Measurements from ENCODE around the gene SYVN1.
A peak's percentile ranks its signal among the peaks of the same experiment; 100 is the strongest.
"Not testable (repeated sequence)": the region's sequence is repeated elsewhere in the genome, so short reads cannot be mapped to it uniquely, and the experiment has no call there.

SYVN1 gene

GRCh38 chr11:65127473-65128181 lies 6.7 kb downstream of the SYVN1 start:
- DNase-seq (ENCODE audit: low read depth in 2 of 2, low spot score in 1 of 2) = no peak

GRCh38 chr11:65126624-65127274 lies 7.6 kb downstream of the SYVN1 start:
- no peak for DNase-seq (ENCODE audit: low read depth in 2 of 2, low spot score in 1 of 2)

GRCh38 chr11:65125197-65126056 lies 8.9 kb downstream of the SYVN1 start:
- DNase-seq (ENCODE audit: low read depth in 2 of 2, low spot score in 1 of 2) = no peak

GRCh38 chr11:65124480-65125196 lies 9.7 kb downstream of the SYVN1 start:
- no peak for DNase-seq (ENCODE audit: low read depth in 2 of 2, low spot score in 1 of 2)

DNA sequence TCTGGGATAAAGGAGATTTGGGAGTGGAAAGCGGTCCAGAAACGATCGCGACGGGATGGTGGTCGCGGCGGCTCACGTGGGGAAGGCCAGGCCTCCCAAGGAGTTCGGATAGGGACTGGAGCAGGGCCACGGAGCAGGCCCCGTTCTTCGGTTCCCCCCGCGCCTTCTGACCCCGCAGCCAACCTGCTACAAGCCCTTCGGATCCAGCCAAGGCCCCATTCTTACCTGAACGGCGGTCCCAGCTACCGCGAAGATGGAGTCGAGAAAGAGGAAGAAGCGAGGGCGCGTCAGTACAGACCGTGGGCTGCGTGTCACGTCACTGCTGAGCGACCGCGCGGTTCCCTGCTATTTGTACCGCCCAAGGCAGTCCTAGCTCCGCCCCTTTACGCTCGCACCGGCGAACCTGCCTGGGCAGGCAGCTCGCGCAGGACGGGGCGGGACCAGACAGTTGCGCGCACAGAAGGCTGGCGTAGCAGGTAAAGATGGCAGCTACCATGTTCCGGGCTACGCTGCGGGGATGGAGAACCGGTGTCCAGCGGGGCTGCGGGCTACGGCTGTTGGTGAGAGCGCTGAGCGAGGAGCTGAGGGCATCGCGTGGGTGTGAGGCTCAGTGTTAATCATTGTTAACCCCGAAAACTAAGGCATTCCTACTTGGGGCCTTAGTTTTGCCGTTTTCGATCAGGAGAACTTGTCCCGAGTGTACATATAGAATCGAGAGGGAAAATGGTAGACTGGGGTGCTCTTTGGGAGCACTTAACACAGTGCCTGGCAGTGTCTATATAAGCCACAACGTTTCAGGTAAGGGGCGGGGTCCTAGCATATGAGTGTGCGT lies 12.2 kb downstream of the SYVN1 start, which contains the start of the genes FAU and MRPL49:
Gene FAU (minus strand): TSS at position 270 of the 832 bp plus-strand sequence. CDS start 321 bp downstream, outside the sequence.
Gene MRPL49 (plus strand): TSS at position 457 of the 832 bp plus-strand sequence. CDS start 26 bp downstream, at position 483.
- DNase-seq (ENCODE audit: low read depth in 2 of 2, low spot score in 1 of 2) = peak; percentile 96 to 98

DNA sequence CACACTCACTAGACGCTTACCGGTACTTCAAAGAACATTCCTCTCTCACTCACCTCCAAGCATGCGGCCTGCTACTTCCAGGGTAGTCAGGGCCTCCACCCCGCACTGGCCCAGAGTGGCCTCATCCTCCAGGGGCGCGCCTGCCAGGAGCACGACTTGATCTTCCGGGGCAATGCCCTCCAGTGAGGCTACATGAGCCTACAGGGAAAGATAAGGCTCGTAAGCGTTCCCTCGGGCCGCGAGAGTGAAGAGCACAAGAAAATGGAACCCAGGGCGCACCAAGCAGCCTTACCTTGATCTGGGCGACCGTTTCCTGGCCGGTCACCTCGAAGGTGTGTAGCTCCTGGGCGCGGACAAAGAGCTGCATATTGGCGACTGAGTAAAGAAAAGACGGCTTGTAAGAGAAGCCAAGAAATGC lies 12.9 kb downstream of the SYVN1 start:
- DNase-seq (ENCODE audit: low read depth in 2 of 2, low spot score in 1 of 2) = no peak

DNA sequence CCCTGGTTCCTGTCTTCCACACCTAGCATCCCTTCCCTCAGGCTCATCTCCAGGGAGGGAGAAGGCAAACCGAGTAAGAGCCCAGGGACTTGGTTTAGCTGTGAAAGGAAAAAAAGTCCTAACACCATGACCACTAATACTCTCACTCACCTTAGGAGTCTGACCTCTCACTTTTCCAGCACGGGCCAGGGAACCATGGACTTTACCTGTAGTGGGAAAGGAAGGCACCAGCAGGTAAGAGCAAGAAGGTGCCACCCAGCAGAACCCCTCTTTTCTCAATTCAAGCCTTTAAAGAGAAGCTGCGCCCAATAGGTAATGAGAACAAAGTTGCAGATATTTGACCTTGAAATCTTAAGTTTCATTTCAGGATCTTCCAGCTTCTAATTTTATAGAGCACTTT lies 13.5 kb downstream of the SYVN1 start:
- DNase-seq (ENCODE audit: low read depth in 2 of 2, low spot score in 1 of 2) = no peak

GRCh38 chr11:65119670-65119995 lies 14.7 kb downstream of the SYVN1 start:
- no peak for DNase-seq (ENCODE audit: low read depth in 2 of 2, low spot score in 1 of 2)

- DNase-seq (ENCODE audit: low read depth in 2 of 2, low spot score in 1 of 2) = not testable (repeated sequence)
Observed at GRCh38 chr11:65118891-65119669, 15.2 kb downstream of the SYVN1 start.

- no peak for DNase-seq (ENCODE audit: low read depth in 2 of 2, low spot score in 1 of 2)
Observed at GRCh38 chr11:65118097-65118837, 16.1 kb downstream of the SYVN1 start.

GRCh38 chr11:65117206-65118096 lies 16.9 kb downstream of the SYVN1 start, which contains the start of gene ZNHIT2:
Gene ZNHIT2 (minus strand): TSS chr11:65117701. CDS start chr11:65117653, 48 bp downstream.
- DNase-seq (ENCODE audit: low read depth in 2 of 2, low spot score in 1 of 2) = peak; percentile 98 to 99

DNA sequence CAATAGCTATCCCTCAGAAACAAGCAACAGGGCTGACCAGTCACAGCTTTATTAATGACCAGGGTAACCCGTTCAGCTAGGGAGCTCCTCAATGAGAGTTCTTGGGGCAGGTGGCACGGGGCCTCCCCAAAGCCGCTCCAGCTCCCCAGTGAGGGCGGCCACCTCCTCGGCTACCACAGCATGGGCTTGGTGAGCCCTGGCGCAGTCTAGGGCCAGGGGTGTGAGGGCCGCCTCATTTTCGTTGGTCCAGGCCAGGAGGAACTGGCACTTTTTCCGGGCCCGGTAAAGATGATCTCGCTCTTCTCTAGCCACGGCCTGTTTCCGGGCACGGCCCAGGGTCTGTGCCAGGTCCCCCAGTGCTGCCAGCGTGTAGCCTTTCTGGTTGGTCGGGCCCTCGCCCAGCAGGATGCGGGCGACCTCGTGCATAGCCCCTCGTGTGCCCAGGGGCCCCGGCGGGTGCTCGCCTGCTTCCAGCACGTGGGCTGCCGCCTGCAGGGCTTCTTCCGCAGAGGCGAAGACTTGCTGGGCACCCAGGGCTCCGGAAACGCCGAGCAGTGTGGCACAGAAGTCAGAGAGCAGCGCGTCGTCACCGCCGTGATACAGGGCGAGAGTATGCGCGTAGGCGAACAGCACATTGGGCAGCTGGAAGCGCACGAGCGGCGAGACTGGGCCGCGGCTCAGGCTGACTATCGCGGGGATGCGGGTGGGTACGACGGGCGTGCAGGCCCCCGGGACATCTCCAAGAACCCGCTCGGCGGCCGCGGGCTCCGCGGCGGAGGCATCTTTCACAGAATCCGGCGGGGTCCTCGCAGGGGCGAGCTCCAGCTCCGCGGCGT lies 17.7 kb downstream of the SYVN1 start:
- no peak for DNase-seq (ENCODE audit: low read depth in 2 of 2, low spot score in 1 of 2)

DNA sequence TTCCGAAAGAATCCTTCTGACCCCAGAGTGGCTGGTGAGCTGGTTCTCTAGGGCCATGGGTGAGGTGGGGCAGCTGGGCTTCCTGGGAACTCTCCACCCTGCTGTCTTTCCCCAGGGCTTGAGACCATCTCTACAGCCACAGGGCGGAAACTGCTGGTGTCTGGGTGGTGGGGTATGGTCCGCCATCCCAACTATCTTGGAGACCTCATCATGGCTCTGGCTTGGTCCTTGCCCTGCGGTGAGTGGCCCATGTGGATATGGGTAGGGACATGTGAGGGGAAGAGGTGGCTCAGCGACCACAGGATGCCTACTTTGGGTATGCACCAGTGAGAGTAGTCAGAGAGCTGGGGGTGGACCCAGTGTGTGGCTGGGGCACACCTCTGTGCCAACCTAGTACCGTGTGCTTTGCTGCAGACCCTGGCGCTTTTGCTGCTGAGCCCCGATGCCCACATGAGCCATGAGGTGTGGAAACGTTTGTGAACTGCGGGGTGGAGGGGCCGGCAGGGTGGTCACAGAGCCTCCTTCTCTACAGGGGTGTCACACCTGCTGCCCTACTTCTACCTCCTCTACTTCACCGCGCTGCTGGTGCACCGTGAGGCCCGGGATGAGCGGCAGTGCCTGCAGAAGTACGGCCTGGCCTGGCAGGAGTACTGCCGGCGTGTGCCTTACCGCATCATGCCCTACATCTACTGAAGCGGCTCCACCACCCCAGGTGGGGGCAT lies 18.8 kb downstream of the SYVN1 start:
- DNase-seq (ENCODE audit: low read depth in 2 of 2, low spot score in 1 of 2) = no peak

- no peak for DNase-seq (ENCODE audit: low read depth in 2 of 2, low spot score in 1 of 2)
Observed at GRCh38 chr11:65114538-65115171, 19.7 kb downstream of the SYVN1 start.

GRCh38 chr11:65113839-65114238 lies 20.5 kb downstream of the SYVN1 start:
- DNase-seq (ENCODE audit: low read depth in 2 of 2, low spot score in 1 of 2) = no peak

DNA sequence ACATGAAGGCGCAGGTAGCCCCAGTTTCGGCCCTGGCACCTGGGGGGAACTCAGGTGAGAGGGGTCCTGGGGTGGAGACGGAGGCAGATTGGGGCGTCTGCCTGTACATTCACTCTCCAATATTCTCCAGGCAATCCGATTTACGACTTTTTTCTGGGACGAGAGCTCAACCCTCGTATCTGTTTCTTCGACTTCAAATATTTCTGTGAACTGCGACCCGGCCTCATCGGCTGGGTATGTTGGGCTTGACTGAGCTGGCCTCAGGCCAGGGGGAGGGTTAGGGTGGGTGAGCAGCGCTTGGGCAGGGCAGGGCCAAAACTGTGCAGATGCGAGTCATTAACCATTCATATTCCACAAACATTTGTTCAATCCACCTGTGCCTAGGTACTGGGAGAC lies 21.0 kb downstream of the SYVN1 start:
- DNase-seq (ENCODE audit: low read depth in 2 of 2, low spot score in 1 of 2) = no peak

All from stimulated activated CD8-positive, alpha-beta memory T cell treated with anti-CD3 and anti-CD28 coated beads, Interleukin-4, amount 100 ng/mL, for 1 hour (primary cell).